GM21360 (cell line): Measurements from ENCODE around the gene AFAP1.

Experiments used
- ATAC-seq: cut with Tn5 transposase; IDR thresholded peaks from one replicate; pipeline ENCODE4 v1.9.1; 2021; ENCODE audit warnings: mild to moderate bottlenecking, moderate library complexity; ENCODE audit not compliant: unreplicated experiment

Gene AFAP1

DNA sequence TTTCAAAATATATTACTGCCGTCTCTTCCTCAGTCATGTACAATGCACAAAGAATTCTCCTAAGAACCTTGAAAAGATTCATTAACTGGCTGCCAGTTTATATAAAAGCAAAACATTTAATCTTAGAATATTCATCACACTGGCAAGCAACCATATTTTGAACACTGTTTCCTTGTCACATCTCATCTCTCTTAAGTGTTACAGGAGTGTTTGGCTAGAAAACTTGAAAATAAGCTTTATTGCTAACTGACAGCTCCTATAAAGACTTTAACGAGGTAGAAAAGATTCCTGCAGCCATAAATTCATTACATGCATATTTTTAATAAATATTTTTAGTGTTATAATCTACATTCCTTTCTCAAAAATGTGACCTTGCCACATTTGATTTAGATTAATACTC lies 149.6 kb downstream of the AFAP1 start:
- ATAC-seq, result no peak

DNA sequence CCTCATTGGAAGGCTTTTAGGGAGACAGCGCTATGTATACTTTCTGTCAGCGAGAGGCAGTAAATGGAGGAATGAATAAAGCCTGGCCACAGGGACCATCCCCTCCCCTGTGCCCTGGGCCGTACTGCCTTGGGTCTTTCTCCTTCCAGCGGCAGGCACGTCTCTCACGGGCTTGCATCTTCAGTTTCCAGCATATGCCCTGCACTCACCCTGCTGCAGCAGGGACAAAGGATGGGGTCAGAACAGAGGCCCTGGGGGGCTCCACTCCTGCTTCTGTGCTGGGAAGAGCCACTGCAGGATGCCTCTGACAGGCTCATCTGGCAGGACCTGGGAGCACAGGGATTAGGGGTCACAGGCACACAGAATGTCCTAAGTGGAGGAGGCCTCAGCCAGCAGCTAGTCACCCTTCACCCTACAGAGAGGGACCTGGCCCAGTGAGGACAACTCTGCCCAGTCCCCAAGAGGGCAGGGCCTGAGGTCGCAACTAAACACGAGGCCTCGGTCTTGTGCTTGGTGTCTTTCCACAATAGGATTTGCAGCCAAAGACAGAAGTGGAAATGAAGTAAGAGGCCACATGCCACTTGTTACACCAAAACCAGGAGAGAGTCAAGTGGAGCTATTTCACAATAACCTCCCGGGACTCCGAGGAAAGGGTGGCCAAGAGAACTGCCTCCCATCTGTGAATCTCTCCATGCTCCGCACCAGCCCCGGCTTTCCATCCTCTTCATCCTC lies 150.8 kb downstream of the AFAP1 start:
- ATAC-seq, result no peak

- no peak for ATAC-seq
Measured at GRCh38 chr4:7788193-7788592, 151.5 kb downstream of the AFAP1 start.

GRCh38 chr4:7787681-7788141 lies 151.9 kb downstream of the AFAP1 start:
- no peak for ATAC-seq

GRCh38 chr4:7787067-7787466 lies 152.6 kb downstream of the AFAP1 start:
- ATAC-seq, result no peak

DNA sequence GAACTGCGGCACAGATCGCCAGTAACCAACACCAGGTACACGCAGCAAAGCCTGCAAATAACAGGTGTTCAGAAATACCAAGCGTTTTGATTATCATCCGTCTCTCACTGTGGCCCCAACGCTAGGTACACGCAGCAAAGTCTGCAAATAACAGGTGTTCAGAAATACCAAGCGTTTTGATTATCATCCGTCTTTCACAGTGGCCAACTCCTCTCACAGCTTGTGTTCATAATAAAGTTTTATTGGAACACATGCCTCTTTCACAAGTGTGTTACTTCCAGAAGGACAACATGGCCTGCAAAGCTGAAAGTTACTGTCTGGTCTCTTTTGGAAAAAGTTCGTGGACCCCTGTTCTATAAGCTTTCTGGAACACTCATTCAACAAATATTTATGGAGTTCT lies 153.1 kb downstream of the AFAP1 start:
- no peak for ATAC-seq

DNA sequence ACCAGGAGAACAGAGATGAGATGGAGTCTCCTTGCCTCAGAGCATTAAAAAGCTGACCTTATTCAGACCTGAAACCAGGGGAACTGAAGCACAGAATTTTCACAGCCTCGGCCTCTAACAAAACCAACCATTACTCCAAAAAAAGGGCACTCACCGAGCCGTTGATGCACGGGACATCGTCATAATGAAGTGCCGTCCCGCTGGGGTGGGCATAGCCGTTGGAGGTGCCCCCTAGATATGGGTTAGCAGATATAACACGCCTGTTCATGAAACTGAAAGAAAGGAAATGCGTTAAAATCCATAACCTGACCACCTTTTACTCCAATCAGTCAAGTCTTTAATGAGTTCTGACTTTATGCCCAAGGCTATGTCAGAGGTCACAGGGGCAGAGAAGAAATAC lies 153.6 kb downstream of the AFAP1 start:
- no peak for ATAC-seq

GRCh38 chr4:7785017-7785416 lies 154.6 kb downstream of the AFAP1 start:
- ATAC-seq, result no peak

- ATAC-seq, result no peak
Measured at GRCh38 chr4:7784131-7784870, 155.4 kb downstream of the AFAP1 start.

- ATAC-seq, result no peak
Measured at GRCh38 chr4:7783541-7783940, 156.1 kb downstream of the AFAP1 start.

DNA sequence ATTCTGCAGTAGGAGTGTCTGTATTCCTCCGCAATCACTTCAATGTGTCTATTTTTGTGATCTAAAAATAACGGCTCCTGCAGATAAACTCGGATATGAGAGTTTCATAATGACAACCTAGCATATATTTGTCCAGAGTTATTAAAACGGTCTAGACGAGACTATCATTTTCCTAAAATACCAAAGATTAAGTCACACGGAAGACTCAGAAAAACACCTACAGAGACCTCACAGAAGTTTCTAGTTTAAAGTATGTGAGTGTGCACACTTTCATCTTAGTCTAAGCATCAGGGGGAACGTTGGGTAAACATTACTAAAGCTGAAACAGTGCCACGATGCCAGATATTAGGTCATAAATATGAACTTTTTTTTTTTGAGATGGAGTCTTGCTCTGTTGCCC lies 156.9 kb downstream of the AFAP1 start:
- ATAC-seq, result no peak

DNA sequence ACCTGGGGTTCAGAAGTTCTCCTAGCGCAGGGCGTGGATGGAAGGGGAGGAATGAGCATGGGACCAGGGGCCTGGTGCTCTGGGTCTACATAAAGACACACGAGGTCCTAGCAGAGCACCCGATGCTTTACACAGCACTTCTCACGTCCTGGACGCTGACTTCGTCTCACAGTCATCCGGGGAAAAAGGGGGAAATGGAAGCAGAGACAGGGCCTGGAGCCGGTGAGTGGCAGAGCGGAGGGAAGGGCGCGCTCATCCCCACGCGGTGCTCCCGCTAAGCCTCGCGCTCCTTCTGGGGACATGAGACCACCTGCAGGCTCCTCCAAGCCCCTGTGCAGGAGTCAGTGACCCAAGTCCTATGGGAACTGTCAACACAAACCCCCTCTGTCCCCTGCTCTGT lies 157.7 kb downstream of the AFAP1 start:
- ATAC-seq, result no peak

DNA sequence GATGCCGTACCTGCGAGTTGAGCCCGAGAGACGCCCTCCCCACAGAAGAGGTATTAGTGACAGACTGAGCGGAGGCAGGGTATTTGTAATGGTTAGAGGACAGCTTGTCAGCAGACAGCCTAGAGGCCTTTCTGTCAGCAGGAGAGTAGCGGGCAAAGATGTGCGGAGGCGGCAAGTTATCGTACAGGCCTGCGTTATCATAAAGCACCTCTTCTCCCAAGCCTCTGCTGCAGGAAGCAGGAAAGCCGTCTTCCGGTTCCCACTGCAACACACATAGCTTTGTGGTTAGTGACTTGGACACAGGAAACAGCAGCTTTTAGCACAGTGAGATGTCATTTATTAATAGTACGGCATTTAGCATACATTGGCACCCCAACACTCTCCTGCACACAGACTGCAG lies 158.3 kb downstream of the AFAP1 start:
- no peak for ATAC-seq

- no peak for ATAC-seq
Measured at GRCh38 chr4:7780751-7781348, 158.8 kb downstream of the AFAP1 start.

- no peak for ATAC-seq
Measured at GRCh38 chr4:7779432-7779768, 160.3 kb downstream of the AFAP1 start.

DNA sequence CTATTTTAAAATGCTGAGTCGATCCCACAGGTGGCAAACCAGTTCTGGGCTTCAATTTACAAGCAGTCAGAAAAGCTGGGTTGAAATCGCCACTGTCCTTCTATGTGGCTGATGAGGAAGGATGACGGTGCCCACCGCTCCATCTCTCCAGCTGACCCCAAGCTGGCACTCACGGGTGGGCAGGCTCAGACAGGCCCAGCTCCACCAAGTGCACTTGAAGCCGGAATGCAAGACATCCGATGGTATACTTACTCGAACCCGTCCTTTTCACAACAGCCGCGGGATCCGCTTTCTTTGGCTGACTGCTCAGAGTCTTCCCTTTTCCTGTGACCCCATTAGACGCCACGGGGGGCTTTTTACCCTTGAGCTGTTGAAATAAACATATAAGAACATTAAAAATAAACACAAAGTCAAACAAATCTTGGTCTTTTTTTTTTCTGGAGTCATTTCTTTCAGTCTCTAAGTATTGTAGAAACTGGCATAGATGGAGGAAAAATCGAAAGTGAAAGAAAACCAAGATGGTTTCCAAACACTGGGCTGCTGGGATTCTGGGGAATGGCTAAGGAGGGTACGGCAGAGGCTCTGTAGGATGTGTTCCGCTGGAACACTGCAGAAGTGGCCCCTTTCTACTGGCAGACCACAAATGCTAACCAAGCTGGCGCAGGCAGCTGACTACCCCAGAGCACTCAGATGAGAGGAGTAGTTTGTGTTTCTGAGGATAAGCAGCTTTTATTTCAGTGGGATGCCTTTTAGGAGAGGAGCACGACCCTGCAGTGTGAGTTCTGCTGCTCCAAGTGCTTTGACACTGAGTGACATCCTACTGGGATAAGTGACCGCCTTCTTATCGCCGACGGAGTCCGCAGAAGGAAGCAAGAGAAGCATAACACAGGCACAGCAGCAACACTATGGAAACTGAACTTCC lies 160.9 kb downstream of the AFAP1 start:
- no peak for ATAC-seq

DNA sequence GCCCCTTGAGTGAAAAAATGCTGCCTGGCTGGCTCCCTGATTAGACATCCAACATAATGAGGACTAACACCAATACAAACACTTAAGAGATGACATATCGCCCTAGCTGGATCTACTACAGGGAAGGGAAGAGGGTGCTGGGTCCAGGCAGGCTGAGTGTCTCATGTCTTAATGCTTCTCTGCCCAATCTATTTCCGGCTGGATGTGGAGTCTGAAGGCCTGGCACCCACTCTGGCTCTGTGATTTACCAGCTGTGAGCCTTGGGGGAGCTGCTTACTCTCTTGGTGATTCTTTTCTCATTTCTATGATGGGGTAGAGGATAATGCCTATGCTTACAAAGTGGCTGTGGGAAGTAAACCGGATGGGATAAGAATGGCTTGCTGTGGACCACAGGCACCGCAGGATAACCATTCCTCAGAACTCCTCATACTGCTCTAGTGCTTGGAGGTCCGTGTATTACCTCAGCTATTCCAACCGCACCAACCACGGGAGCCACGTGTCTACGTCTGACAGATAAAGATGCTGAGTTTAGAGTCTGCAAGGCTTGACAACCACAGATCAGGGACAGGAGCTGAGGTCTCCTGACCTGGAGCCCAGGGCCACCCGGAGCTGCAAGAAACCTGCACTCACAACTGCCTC lies 161.7 kb downstream of the AFAP1 start:
- ATAC-seq, result no peak

- no peak for ATAC-seq
Measured at GRCh38 chr4:7777017-7777710, 162.5 kb downstream of the AFAP1 start.

DNA sequence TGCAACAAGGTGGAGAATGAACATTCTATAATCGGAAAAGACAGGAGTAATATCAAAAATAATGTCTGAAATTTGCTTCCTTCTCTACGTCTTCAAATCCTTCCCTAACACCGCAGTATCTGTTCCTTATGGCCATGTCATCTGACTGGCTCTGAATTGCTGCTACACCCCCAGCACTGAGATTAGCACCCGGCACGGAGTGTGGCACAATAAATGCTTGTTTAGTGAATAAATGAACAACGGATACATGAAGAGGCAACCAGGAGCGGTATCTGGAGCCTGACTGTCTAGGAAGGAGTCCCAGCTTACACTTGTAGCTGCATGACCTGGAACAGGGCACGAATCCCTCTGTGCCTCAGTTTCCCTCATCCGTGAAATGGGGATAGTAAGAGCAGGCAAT lies 164.3 kb downstream of the AFAP1 start:
- no peak for ATAC-seq
